Upper lobe of left lung (tissue), 6 donors: ENCODE data around the gene CSF3R. TPM values are rescaled to one million over a fixed set of nuclear protein-coding genes. Genes with fewer than 3 reads are reported as not detected.

Source experiments
- ATAC-seq, 2 donors: fragments of 200-7000 bp; cut with Tn5 transposase; one replicate each; pipeline ENCODE4 v1.9.1; 2022; ENCODE audit warnings: mild to moderate bottlenecking in 2 of 2, moderate library complexity in 2 of 2; ENCODE audit not compliant: low FRiP score in 2 of 2
- DNase-seq, 2 donors: peaks; one replicate each; pipeline ENCODE4 v3.0.0-alpha.2; 2019 to 2020
- H3K27ac ChIP-seq, 4 donors: fragments of 200-600 bp; sonication (generic); one replicate each; pipeline ENCODE4 v1.5.1; 2016 to 2019
- H3K27me3 ChIP-seq, 4 donors: fragments of 200-600 bp; sonication (generic); one replicate each; pipeline ENCODE4 v1.5.1; 2017 to 2019
- H3K36me3 ChIP-seq, 4 donors: fragments of 200-600 bp; sonication (generic); one replicate each; pipeline ENCODE4 v1.5.1; 2016 to 2019
- H3K4me1 ChIP-seq, 4 donors: fragments of 200-600 bp; sonication (generic); one replicate each; pipeline ENCODE4 v1.5.1; 2018 to 2019
- H3K4me3 ChIP-seq, 4 donors: fragments of 200-600 bp; sonication (generic); one replicate each; pipeline ENCODE4 v1.5.1; 2017 to 2019; ENCODE audit warnings: mild to moderate bottlenecking in 2 of 4, moderate library complexity in 1 of 4
- H3K9me3 ChIP-seq, 4 donors: fragments of 200-600 bp; sonication (generic); one replicate each; pipeline ENCODE4 v1.5.1; 2018 to 2019
- EP300 ChIP-seq, 4 donors: sonication (generic); formaldehyde crosslinking; IDR thresholded peaks; one replicate each; pipeline ENCODE4 v1.5.1; 2017; ENCODE audit warnings: antibody characterized with exemption in 4 of 4, control low read depth in 2 of 4
- POLR2A ChIP-seq, 4 donors: fragments of 450-650 bp; IDR thresholded peaks; one replicate each; pipeline ENCODE4 v1.5.1; 2016 to 2017; ENCODE audit warnings: antibody characterized with exemption in 4 of 4, mild to moderate bottlenecking in 2 of 4
- POLR2AphosphoS5 ChIP-seq, 2 donors: sonication (generic); formaldehyde crosslinking; IDR thresholded peaks; one replicate each; pipeline ENCODE4 v1.5.1; 2017; ENCODE audit warnings: antibody characterized with exemption in 2 of 2
- WGBS, 2 donors: methylation state at CpG; one replicate each; pipeline ENCODE4 v1.1.5; 2017 to 2018; 5-methylcytosine and 5-hydroxymethylcytosine counted together
- total RNA-seq, 6 donors: library from RNA; depleted of rRNA in 4 of 6; stranded (reverse); fragments of >200 nt in 4 of 6; gene quantifications; one replicate each; pipeline versions ENCODE4 v1.1.0 to v1.2.1, GENCODE V29; 2016 to 2021
- TF ChIP-seq, protein P1 (sequence below), 6 experiments: fragments of 450-650 bp in 4 of 6; fragments of 200-600 bp in 2 of 6; sonication (generic) in 2 of 6; IDR thresholded peaks; one replicate each; pipeline ENCODE4 v1.5.1; 2016 to 2019; ENCODE audit warnings: antibody characterized with exemption in 6 of 6
- donor health status: DM: no; HTN: no; CAD: no; lungs with moderate emphysema.
- donor health status: DM: no; HTN: yes; CAD: no; lungs with severe emphysema.

Gene CSF3R
- total RNA-seq, 6 donors from 2014 or later = 192 to 851 (median 261) TPM

DNA sequence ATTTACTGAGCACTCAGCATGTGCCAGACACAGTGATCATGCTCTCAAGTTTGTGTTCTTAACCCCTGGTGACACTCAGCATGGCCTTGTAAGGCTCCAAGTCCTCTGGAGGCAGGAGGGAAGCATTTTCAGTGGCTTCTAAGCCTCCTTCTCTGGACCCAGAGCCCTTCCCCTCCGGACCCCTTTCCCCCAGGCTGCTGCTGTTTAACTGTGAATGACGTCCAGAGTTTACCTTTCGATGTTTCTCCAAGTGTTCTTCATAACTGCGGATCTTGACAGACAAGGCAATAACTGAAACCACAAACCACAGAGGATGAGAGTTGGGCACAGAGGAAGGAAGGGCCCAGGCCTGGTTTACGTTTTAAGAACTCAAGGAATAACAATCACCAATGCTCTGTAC, 25.0 kb downstream of the CSF3R start:
- WGBS, 2 donors = 31 to 38% methylated on average over 5 of the region's 5 CpGs
- no peak overlapping the region for H3K4me3 ChIP-seq
- DNase-seq (peak in 1 of 2 donors; percentile 58), ATAC-seq (peak in 1 of 2 donors; percentile 44)
- TF ChIP-seq POLR2A (IDR thresholded peaks at IDR 0.05) (no peak), POLR2AphosphoS5 (IDR thresholded peaks at IDR 0.05) (no peak), EP300 (IDR thresholded peaks at IDR 0.05) (no peak)
- TF ChIP-seq, protein P1, sequence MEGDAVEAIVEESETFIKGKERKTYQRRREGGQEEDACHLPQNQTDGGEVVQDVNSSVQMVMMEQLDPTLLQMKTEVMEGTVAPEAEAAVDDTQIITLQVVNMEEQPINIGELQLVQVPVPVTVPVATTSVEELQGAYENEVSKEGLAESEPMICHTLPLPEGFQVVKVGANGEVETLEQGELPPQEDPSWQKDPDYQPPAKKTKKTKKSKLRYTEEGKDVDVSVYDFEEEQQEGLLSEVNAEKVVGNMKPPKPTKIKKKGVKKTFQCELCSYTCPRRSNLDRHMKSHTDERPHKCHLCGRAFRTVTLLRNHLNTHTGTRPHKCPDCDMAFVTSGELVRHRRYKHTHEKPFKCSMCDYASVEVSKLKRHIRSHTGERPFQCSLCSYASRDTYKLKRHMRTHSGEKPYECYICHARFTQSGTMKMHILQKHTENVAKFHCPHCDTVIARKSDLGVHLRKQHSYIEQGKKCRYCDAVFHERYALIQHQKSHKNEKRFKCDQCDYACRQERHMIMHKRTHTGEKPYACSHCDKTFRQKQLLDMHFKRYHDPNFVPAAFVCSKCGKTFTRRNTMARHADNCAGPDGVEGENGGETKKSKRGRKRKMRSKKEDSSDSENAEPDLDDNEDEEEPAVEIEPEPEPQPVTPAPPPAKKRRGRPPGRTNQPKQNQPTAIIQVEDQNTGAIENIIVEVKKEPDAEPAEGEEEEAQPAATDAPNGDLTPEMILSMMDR (IDR thresholded peaks at IDR 0.05) = no peak
- H3K4me1 ChIP-seq = peaks cover 17 to 29% (median 22%) of the 10 kb centered on the region in 4 donors
- H3K36me3 ChIP-seq = peaks cover 4 to 77% (median 51%) of the 10 kb centered on the region in 4 donors
- no peaks in the 10 kb centered on the region for H3K9me3 ChIP-seq
- H3K27me3 ChIP-seq = no peaks in the 10 kb centered on the region
- peak overlapping the region in 2 of 4 donors; percentile 54 to 73 for H3K27ac ChIP-seq

DNA sequence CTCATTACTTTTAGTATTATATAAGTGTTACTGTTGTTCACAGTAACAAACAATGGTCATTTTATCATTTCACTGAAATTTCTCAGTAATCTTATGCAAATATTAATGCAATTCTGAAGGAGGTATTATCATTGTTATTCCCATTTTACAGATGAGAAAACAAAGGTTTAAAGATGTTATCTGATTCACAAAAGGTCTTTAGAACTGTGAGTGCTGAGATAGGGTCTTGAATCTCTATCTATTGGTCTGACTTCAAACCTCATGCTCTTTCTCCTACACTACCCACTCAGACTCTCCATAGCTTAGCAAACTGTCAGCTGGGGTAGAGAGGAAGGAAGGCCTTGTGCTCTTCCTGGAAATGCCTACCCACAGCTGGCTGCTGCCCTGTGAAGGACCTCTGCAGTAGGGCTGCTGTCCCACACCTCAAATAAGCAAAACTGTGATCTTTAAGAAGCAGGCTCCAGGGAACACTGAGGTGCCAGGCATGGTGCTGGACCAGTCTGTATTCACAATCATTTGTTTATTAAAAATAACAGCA, 26.3 kb downstream of the CSF3R start:
- H3K9me3 ChIP-seq = no peaks in the 10 kb centered on the region
- no peak overlapping the region for H3K4me3 ChIP-seq
- H3K36me3 ChIP-seq = peaks cover 4 to 66% (median 48%) of the 10 kb centered on the region in 4 donors
- H3K4me1 ChIP-seq = peaks cover 16 to 22% (median 18%) of the 10 kb centered on the region in 4 donors
- no peaks in the 10 kb centered on the region for H3K27me3 ChIP-seq
- H3K27ac ChIP-seq = no peak overlapping the region
- TF ChIP-seq POLR2AphosphoS5 (IDR thresholded peaks at IDR 0.05) (no peak), POLR2A (IDR thresholded peaks at IDR 0.05) (no peak), EP300 (IDR thresholded peaks at IDR 0.05) (no peak)
- TF ChIP-seq, protein P1 (IDR thresholded peaks at IDR 0.05) = no peak
- no peak for ATAC-seq
- DNase-seq = no peak

DNA sequence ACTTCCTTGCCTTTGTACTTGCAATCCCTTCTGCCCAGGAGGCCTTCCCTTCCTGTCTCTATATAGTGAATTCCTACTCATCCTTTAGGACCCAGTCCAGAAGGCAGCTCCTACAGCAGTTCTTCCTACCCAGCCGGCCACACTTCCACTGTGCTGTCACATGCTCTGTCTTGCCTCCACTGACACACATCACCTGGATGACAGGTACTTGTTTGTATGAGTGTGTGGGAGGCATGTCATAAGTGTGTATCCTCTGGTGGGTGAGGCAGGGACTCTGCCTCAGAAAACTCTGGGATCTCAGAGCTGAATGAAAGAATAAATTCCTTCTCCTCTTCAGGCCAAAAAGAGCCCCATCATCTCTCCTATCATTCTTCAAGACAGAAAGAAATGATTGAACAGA, 27.3 kb downstream of the CSF3R start:
- H3K4me1 ChIP-seq = peaks cover 17 to 29% (median 24%) of the 10 kb centered on the region in 4 donors
- H3K4me3 ChIP-seq = no peak overlapping the region
- no peaks in the 10 kb centered on the region for H3K9me3 ChIP-seq
- WGBS, 2 donors = 73 to 86% methylated on average over 1 of the region's 1 CpG
- H3K27ac ChIP-seq = no peak overlapping the region
- TF ChIP-seq EP300 (IDR thresholded peaks at IDR 0.05) (no peak), POLR2AphosphoS5 (IDR thresholded peaks at IDR 0.05) (no peak), POLR2A (IDR thresholded peaks at IDR 0.05) (no peak)
- TF ChIP-seq, protein P1 (IDR thresholded peaks at IDR 0.05) = no peak
- DNase-seq (no peak), ATAC-seq (no peak)
- H3K27me3 ChIP-seq = no peaks in the 10 kb centered on the region
- H3K36me3 ChIP-seq = peaks cover 0 to 55% (median 37%) of the 10 kb centered on the region in 4 donors

DNA sequence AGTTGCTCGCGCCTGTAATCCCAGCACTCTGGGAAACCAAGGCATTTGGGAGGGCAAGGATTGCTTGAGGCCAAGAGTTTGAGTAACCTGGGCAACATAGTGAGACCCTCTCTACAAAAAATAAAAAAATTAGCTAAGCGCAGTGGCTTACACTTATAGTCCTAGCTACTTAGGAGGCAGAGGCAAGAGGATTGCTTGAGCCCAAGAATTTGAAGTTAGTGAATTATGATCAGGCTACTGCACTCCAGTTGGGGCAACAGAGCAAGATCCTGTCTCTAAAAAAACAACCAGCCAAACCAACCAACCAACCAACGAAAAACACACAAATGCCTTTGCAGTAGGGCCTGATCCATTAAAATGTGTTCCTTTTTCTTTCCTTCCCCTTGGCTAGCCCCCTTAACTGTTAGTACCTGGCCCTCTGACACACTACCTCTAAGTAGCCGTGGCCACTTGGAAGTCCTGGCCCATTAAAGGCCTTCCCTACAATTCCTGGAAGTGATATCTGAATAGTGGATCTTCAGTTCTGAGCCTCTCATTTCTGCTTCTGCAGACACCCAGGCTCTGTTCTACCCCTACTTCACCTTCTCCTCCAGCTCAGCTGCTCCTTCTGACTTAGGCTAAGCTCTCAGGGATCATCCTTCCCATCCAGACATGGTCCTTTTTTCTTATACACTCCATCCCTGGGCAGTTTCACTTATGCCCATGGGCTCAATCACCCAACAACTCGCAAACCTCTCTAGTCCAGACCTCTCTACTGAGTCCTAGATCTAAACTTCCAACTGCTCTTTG, 28.9 kb downstream of the CSF3R start:
- 91 to 92% methylated on average over 6 of the region's 6 CpGs for WGBS, 2 donors
- peaks cover 0 to 39% (median 27%) of the 10 kb centered on the region in 4 donors for H3K36me3 ChIP-seq

More for the DNA sequence above, 28.9 kb downstream of the CSF3R start:
- peaks cover 18 to 30% (median 28%) of the 10 kb centered on the region in 4 donors for H3K4me1 ChIP-seq
- no peak overlapping the region for H3K27ac ChIP-seq
- DNase-seq (no peak), ATAC-seq (no peak)
- no peaks in the 10 kb centered on the region for H3K27me3 ChIP-seq
- no peaks in the 10 kb centered on the region for H3K9me3 ChIP-seq
- H3K4me3 ChIP-seq = no peak overlapping the region
- no peak for TF ChIP-seq POLR2A (IDR thresholded peaks at IDR 0.05)
- no peak for TF ChIP-seq POLR2AphosphoS5 (IDR thresholded peaks at IDR 0.05)
- TF ChIP-seq, protein P1 (IDR thresholded peaks at IDR 0.05) = no peak
- TF ChIP-seq EP300 (IDR thresholded peaks at IDR 0.05) = no peak
